B cell (primary cell): ENCODE data around the gene MUC5AC.

Experiments
- EZH2 ChIP-seq: IDR thresholded peaks from 2 replicates; pipeline ENCODE4 v1.6.1; 2012; ENCODE audit warnings: borderline replicate concordance, low read depth, mild to moderate bottlenecking, moderate library complexity, low read length; ENCODE audit not compliant: insufficient read depth, poor library complexity, severe bottlenecking
- TF ChIP-seq, protein P1 (sequence below): fragments of 200-600 bp; IDR thresholded peaks from one replicate; pipeline ENCODE4 v1.8.0; 2022; ENCODE audit warnings: antibody characterized with exemption, mild to moderate bottlenecking

DNA sequence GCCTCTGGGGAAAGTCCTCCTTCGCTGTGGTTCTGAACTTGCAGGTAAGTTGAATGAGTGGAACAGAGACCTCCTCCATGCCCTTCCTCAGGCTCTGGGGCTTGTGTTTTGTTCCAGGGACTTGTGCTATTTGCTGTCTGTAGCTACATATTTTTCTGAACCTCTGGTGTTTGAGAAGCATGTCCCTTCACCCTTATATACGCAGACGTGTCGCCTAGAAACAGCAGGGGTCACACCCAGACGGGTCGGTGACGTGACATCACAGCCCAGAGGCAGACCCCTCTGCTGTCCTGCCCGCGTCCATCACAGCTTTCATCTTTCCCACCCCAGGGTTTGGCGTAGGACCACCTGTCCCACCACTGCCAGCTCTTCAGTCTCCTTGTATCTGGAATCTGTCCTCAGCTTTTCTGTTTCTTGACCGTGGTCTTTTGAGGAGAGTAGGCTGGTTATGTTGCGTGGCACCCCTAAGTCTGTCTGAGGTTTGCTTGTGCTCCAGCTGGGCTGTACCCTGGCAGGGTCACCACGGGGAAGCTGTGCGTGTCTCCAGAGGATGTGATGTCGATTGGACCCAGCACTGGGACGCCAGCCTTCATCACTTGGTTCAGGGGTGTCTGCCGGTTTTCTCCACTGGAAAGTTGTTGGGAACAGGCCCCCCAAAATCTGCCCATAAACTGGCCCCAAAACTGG is 51.8 kb downstream of the MUC5AC start:
- TF ChIP-seq, protein P1, sequence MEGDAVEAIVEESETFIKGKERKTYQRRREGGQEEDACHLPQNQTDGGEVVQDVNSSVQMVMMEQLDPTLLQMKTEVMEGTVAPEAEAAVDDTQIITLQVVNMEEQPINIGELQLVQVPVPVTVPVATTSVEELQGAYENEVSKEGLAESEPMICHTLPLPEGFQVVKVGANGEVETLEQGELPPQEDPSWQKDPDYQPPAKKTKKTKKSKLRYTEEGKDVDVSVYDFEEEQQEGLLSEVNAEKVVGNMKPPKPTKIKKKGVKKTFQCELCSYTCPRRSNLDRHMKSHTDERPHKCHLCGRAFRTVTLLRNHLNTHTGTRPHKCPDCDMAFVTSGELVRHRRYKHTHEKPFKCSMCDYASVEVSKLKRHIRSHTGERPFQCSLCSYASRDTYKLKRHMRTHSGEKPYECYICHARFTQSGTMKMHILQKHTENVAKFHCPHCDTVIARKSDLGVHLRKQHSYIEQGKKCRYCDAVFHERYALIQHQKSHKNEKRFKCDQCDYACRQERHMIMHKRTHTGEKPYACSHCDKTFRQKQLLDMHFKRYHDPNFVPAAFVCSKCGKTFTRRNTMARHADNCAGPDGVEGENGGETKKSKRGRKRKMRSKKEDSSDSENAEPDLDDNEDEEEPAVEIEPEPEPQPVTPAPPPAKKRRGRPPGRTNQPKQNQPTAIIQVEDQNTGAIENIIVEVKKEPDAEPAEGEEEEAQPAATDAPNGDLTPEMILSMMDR, result no peak
- no peak for TF ChIP-seq EZH2
